ENCODE results near the gene GRID1.

GRCh38 chr10:86212391-86212700 is 154.2 kb downstream of the GRID1 start:
- TF ChIP-seq POLR2A (IDR thresholded peaks at IDR 0.05): no peak
- no peak for TF ChIP-seq CTCF (IDR thresholded peaks at IDR 0.05)

Data from lower leg skin (tissue), 3 donors.